Calu3 (cell line): ENCODE measurements around the gene FOXP1. TPM values are rescaled to one million over a fixed set of nuclear protein-coding genes. Genes with fewer than 3 reads are reported as not detected.

Source experiments
- BruUV-seq: library from RNA; stranded (reverse); fragments of 400-500 nt; replicated peaks from 2 replicates; lab custom pipeline; 2021; lab: Mats Ljungman, UMichigan
- CTCF ChIA-PET: fragments of 300-600 bp; sonication (Branson Sonifier 250); formaldehyde crosslinking; loops from one replicate; lab custom pipeline; 2022; ENCODE audit warnings: antibody characterized with exemption; lab: Charles Lee
- DNase-seq: peaks from one replicate; pipeline ENCODE4 v3.0.0; 2022
- H3K27ac Mint-ChIP-seq: one replicate; pipeline ENCODE4 v1.8.0; 2022; ENCODE audit warnings: mixed read lengths; ENCODE audit not compliant: unreplicated experiment
- H3K27me3 Mint-ChIP-seq: one replicate; pipeline ENCODE4 v1.8.0; 2022; ENCODE audit warnings: mixed read lengths; ENCODE audit not compliant: unreplicated experiment
- H3K36me3 Mint-ChIP-seq: one replicate; pipeline ENCODE4 v1.8.0; 2022; ENCODE audit warnings: mild to moderate bottlenecking, moderate library complexity, mixed read lengths; ENCODE audit not compliant: insufficient read depth, unreplicated experiment
- H3K4me1 Mint-ChIP-seq: one replicate; pipeline ENCODE4 v1.8.0; 2022; ENCODE audit warnings: mild to moderate bottlenecking, low read depth, mixed read lengths; ENCODE audit not compliant: unreplicated experiment
- H3K4me3 Mint-ChIP-seq: one replicate; pipeline ENCODE4 v1.8.0; 2022; ENCODE audit warnings: mild to moderate bottlenecking, low read depth, moderate library complexity, mixed read lengths; ENCODE audit not compliant: unreplicated experiment
- H3K9me3 Mint-ChIP-seq: one replicate; pipeline ENCODE4 v1.8.0; 2022; ENCODE audit warnings: low read depth, mixed read lengths; ENCODE audit not compliant: unreplicated experiment
- intact Hi-C: fragments of 100-400 bp; cut with micrococcal nuclease; formaldehyde crosslinking; loops from one replicate; pipeline ENCODE4 v1.10.0; 2022; ENCODE audit not compliant: unreplicated experiment
- total RNA-seq: library from RNA; stranded (reverse); gene quantifications from 2 replicates; pipeline ENCODE4 v1.2.3, GENCODE V29; 2022
- TF ChIP-seq, protein P1 (sequence below): fragments of 200-600 bp; IDR thresholded peaks from one replicate; pipeline ENCODE4 v1.8.0; 2022; ENCODE audit warnings: antibody characterized with exemption; ENCODE audit not compliant: unreplicated experiment

Gene FOXP1
- total RNA-seq, 1 experiment from 2014 or later, result 82.8 TPM

DNA sequence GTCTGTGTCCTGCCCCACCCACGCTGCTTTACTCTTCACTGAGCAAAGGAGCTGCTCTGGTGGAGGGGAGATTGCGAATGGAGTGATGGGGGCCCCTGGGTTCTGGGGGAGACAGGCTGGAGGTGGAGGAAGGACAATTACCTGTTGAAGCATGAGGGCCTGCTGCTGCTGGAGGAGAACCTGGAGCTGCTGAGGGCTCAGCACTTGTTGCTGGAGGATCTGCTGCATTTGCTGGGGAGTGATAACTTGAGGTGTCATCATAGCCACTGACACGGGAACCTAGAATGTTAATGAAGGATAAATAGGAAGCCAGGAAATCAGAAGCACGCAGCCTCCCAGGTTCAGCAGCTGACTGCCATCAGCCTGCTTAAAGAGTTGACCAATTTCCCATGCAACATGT, 530.0 kb downstream of the FOXP1 start:
- Mint-ChIP-seq H3K27me3 (no peaks in the 10 kb centered on the region), H3K4me1 (peaks cover 49% of the 10 kb centered on the region), H3K27ac (no peak overlapping the region)

GRCh38 chr3:71052716-71053115, 530.8 kb downstream of the FOXP1 start:
- H3K4me3 Mint-ChIP-seq, result no peak overlapping the region
- CTCF ChIA-PET, result no interaction called here
- H3K9me3 Mint-ChIP-seq, result no peaks in the 10 kb centered on the region
- no peak for DNase-seq
- peaks cover 41% of the 10 kb centered on the region for H3K4me1 Mint-ChIP-seq
- no peak overlapping the region for H3K27ac Mint-ChIP-seq
- intact Hi-C loops, result no loop called here
- BruUV-seq, result no TSS peak
- TF ChIP-seq, protein P1, sequence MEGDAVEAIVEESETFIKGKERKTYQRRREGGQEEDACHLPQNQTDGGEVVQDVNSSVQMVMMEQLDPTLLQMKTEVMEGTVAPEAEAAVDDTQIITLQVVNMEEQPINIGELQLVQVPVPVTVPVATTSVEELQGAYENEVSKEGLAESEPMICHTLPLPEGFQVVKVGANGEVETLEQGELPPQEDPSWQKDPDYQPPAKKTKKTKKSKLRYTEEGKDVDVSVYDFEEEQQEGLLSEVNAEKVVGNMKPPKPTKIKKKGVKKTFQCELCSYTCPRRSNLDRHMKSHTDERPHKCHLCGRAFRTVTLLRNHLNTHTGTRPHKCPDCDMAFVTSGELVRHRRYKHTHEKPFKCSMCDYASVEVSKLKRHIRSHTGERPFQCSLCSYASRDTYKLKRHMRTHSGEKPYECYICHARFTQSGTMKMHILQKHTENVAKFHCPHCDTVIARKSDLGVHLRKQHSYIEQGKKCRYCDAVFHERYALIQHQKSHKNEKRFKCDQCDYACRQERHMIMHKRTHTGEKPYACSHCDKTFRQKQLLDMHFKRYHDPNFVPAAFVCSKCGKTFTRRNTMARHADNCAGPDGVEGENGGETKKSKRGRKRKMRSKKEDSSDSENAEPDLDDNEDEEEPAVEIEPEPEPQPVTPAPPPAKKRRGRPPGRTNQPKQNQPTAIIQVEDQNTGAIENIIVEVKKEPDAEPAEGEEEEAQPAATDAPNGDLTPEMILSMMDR, result no peak
- peaks cover 35% of the 10 kb centered on the region for H3K36me3 Mint-ChIP-seq
- H3K27me3 Mint-ChIP-seq, result no peaks in the 10 kb centered on the region

More for the DNA sequence above, 530.0 kb downstream of the FOXP1 start:
- CTCF ChIA-PET, result no interaction called here
- TF ChIP-seq, protein P1, result no peak
- Mint-ChIP-seq H3K4me3 (no peak overlapping the region), H3K36me3 (peaks cover 35% of the 10 kb centered on the region), H3K9me3 (no peaks in the 10 kb centered on the region)
- DNase-seq, result no peak
- no TSS peak for BruUV-seq
- intact Hi-C loops, result no loop called here

DNA sequence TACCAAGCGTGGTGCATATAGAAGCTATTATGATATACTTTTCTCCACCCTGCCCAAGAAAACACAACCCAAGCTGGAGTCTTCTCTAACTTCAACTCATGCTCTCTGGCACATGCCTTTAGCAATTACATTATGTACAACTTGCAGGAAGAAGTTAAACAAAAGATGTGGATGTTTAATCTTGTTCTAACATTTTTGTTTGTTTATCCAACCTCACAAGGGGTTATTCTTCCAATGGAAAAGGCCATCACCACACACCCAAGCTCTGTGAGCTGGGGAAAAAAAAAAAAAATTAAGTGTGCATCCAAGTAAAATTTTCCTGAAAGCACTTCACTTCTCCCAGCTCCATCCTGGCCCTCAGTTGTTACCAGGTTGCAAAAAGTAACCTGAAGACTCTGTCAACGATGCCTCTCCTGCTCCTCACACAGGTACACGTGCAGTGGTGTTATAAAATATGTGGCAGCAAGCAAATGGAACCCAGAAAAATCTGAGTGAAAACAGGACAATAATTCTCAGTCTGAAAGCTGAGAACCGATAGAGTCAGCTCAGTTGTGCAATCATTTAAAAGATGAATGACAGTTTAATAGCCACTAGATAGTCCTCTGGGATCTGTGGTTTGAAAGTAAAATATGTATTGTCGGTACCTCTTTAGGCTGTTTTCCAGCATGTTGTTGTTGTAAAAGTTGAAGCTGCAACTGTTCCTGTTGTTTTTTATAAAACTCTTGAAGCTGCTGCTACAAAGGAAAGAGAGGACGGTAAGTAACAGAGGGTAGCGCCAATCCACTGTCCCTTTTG, 531.4 kb downstream of the FOXP1 start:
- intact Hi-C loops, result no loop called here
- CTCF ChIA-PET, result no interaction called here
- no peak overlapping the region for H3K27ac Mint-ChIP-seq
- TF ChIP-seq, protein P1, result no peak
- no peaks in the 10 kb centered on the region for H3K27me3 Mint-ChIP-seq
- no TSS peak for BruUV-seq
- peaks cover 38% of the 10 kb centered on the region for H3K4me1 Mint-ChIP-seq
- H3K9me3 Mint-ChIP-seq, result no peaks in the 10 kb centered on the region
- peaks cover 35% of the 10 kb centered on the region for H3K36me3 Mint-ChIP-seq
- H3K4me3 Mint-ChIP-seq, result no peak overlapping the region
- DNase-seq, result no peak

GRCh38 chr3:71051259-71051595, 532.3 kb downstream of the FOXP1 start:
- H3K9me3 Mint-ChIP-seq, result no peaks in the 10 kb centered on the region

More at GRCh38 chr3:71051259-71051595, 532.3 kb downstream of the FOXP1 start:
- CTCF ChIA-PET, result no interaction called here
- TF ChIP-seq, protein P1, result no peak
- BruUV-seq, result no TSS peak
- Mint-ChIP-seq H3K4me3 (no peak overlapping the region), H3K36me3 (peaks cover 35% of the 10 kb centered on the region), H3K4me1 (peaks cover 38% of the 10 kb centered on the region), H3K27ac (no peak overlapping the region), H3K27me3 (no peaks in the 10 kb centered on the region)
- no peak for DNase-seq
- intact Hi-C loops, result no loop called here
